HepG2 (cell line): ENCODE data around the gene NOXO1. TPM values are rescaled to one million over a fixed set of nuclear protein-coding genes. Genes with fewer than 3 reads are reported as not detected.

Experiments
- CREM ChIP-seq, 2 experiments: sonication (generic) in 1 of 2; formaldehyde crosslinking in 1 of 2; IDR thresholded peaks; 2 replicates each; pipeline versions ENCODE4 v1.4.0 to v1.6.1; 2016 to 2020; ENCODE audit warnings: antibody characterized with exemption in 1 of 2, mild to moderate bottlenecking in 1 of 2, missing genetic modification reagents in 1 of 2
- DMTF1 ChIP-seq: sonication (generic); formaldehyde crosslinking; IDR thresholded peaks from 2 replicates; pipeline ENCODE4 v1.4.0; 2020; ENCODE audit warnings: mild to moderate bottlenecking, missing genetic modification reagents
- FOXK1 ChIP-seq: sonication (generic); formaldehyde crosslinking; IDR thresholded peaks from 2 replicates; pipeline ENCODE4 v1.4.0; 2020; ENCODE audit warnings: low read depth, missing genetic modification reagents, borderline replicate concordance
- HOXA9 ChIP-seq: sonication (generic); formaldehyde crosslinking; IDR thresholded peaks from 2 replicates; pipeline ENCODE4 v1.8.1; 2022; ENCODE audit warnings: missing genetic modification reagents, mild to moderate bottlenecking, moderate library complexity, borderline replicate concordance
- RBFOX2 ChIP-seq: fragments of 200-400 bp; formaldehyde crosslinking; IDR thresholded peaks from 2 replicates; pipeline ENCODE4 v1.6.1; 2017; ENCODE audit warnings: low read depth, mild to moderate bottlenecking, low read length
- SMAD3 ChIP-seq: sonication (generic); formaldehyde crosslinking; IDR thresholded peaks from 2 replicates; pipeline ENCODE4 v1.4.0; 2020; ENCODE audit warnings: missing genetic modification reagents
- SP4 ChIP-seq: sonication (generic); formaldehyde crosslinking; IDR thresholded peaks from 2 replicates; pipeline ENCODE4 v1.8.1; 2023; ENCODE audit warnings: mild to moderate bottlenecking, missing genetic modification reagents
- STAT5B ChIP-seq: sonication (generic); formaldehyde crosslinking; IDR thresholded peaks from 2 replicates; pipeline ENCODE4 v1.4.0; 2020; ENCODE audit warnings: missing genetic modification reagents
- STAT6 ChIP-seq: sonication (generic); formaldehyde crosslinking; IDR thresholded peaks from 2 replicates; pipeline ENCODE4 v1.4.0; 2020; ENCODE audit warnings: missing genetic modification reagents, mild to moderate bottlenecking, borderline replicate concordance
- ZBTB20 ChIP-seq: sonication (generic); formaldehyde crosslinking; IDR thresholded peaks from 2 replicates; pipeline ENCODE4 v1.8.1; 2023; ENCODE audit warnings: missing genetic modification reagents, low read depth, mild to moderate bottlenecking, borderline replicate concordance
- ZFP37 ChIP-seq: sonication (generic); formaldehyde crosslinking; IDR thresholded peaks from 2 replicates; pipeline ENCODE4 v1.4.0; 2020; ENCODE audit warnings: missing genetic modification reagents, borderline replicate concordance
- ZNF30 ChIP-seq: sonication (generic); formaldehyde crosslinking; IDR thresholded peaks from 2 replicates; pipeline ENCODE4 v1.5.0; 2020; ENCODE audit warnings: mild to moderate bottlenecking, missing genetic modification reagents
- ZNF432 ChIP-seq: sonication (generic); formaldehyde crosslinking; IDR thresholded peaks from 2 replicates; pipeline ENCODE4 v1.5.0; 2020; ENCODE audit warnings: missing genetic modification reagents, mild to moderate bottlenecking, borderline replicate concordance
- ZNF572 ChIP-seq: sonication (generic); formaldehyde crosslinking; IDR thresholded peaks from 2 replicates; pipeline ENCODE4 v1.5.1; 2020; ENCODE audit warnings: mild to moderate bottlenecking, missing genetic modification reagents
- ZNF597 ChIP-seq: sonication (generic); formaldehyde crosslinking; IDR thresholded peaks from 2 replicates; pipeline ENCODE4 v1.5.0; 2020; ENCODE audit warnings: missing genetic modification reagents
- ZNF614 ChIP-seq: IDR thresholded peaks from 2 replicates; pipeline ENCODE4 v1.6.1; 2018; ENCODE audit warnings: missing biosample characterization, missing genetic modification reagents, inconsistent platforms, borderline replicate concordance
- ZSCAN25 ChIP-seq: sonication (generic); formaldehyde crosslinking; IDR thresholded peaks from 2 replicates; pipeline ENCODE4 v1.8.0; 2022; ENCODE audit warnings: mild to moderate bottlenecking, missing genetic modification reagents
- polyA plus RNA-seq, 8 experiments: library from polyadenylated mRNA; depleted of rRNA in 3 of 8; stranded (reverse) in 7 of 8; unstranded in 1 of 8; fragments of >200 nt; fragmentation: Illumina TruSeq in 4 of 8; extraction: Trizol in 4 of 8; gene quantifications; 2 replicates each; pipeline versions ENCODE4 v1.2.1 to v1.2.3, GENCODE V29; 2011 to 2016; ENCODE audit warnings: low read depth in 4 of 8, missing spikeins in 1 of 8, mixed read lengths in 1 of 8; ENCODE audit not compliant: insufficient read depth in 1 of 8
- total RNA-seq, 5 experiments: library from RNA; depleted of rRNA; stranded (reverse); fragments of >200 nt; fragmentation: Illumina TruSeq; extraction: Trizol; gene quantifications; 2 replicates each; pipeline ENCODE4 v1.2.3, GENCODE V29; 2016; ENCODE audit warnings: low read depth in 1 of 5
- TF ChIP-seq, protein P1 (sequence below): sonication (generic); formaldehyde crosslinking; IDR thresholded peaks from 2 replicates; pipeline ENCODE4 v1.4.0; 2020; ENCODE audit warnings: missing genetic modification reagents
- TF ChIP-seq, protein P2 (sequence below): sonication (generic); formaldehyde crosslinking; IDR thresholded peaks from 2 replicates; pipeline ENCODE4 v1.5.0; 2020; ENCODE audit warnings: mild to moderate bottlenecking, low read depth, missing genetic modification reagents, borderline replicate concordance

The NOXO1 gene
- total and polyA plus RNA-seq, 2 of the 13 experiments (the other 11 are each of a cell fraction or from before 2014, with no cell fraction given): 0.69 to 1.4 TPM

DNA sequence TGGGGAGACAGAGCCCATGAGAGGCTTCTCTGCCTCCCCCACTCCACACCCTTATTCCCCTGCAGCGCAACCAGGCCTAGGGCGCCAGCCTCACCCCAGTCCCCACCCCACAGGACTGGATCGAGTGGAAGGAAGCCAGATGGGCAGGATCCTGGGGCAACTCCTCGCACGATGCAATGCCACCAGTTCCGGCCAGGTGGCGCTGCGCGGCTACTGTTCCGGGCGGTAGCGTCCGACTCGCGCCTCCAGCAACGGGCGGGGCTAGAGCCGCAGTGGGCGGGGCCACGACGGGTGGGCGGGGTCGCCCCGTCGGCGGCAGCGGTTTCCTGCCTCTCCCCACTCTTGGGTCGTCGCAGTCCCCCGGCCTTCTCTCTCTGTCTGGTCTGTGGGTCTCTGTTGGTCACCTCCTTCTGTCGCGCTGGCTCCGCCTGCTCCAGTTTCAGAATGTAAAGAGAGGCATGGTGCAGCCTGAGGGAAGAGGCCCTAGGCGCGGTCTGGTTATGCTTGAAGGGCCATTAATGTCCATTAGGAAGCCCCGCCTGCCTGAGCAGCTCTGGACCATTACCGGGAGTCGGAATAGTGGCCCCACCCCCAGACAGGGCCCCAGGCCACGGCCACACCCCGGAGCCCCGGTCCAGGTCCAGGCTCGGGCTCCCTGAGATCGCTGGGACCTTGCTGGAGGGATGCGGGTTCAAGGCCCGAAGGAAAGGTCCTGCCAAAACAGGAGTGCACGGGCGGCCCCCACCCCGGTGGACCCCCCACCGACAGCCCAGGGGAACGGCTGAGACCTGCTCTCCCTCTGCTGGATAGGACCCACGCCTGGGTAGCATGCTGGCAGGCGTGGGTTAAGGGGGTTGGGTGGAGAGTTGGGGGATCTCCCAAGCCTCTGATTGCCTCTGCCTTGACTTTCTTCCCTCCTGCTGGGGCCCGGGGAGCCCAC is 42.1 kb upstream of the NOXO1 start (continued):
- TF ChIP-seq ZBTB20 (CRISPR knock-in tag) (no peak), ZNF597 (no peak), ZSCAN25 (0 out of 2 replicates have a peak, but pooled peaks have one; percentile 39), RBFOX2 (peak; percentile 53; the same call in 1 of the 2 replicates), SP4 (CRISPR knock-in tag) (peak; percentile 96), SMAD3 (CRISPR knock-in tag) (0 out of 2 replicates have a peak, but pooled peaks have one; percentile 34), ZNF572 (CRISPR knock-in tag) (peak; percentile 77; the same call in 1 of the 2 replicates), ZNF30 (CRISPR knock-in tag) (no peak), HOXA9 (CRISPR knock-in tag) (no peak), ZNF614 (CRISPR knock-in tag) (no peak), DMTF1 (CRISPR knock-in tag) (no peak), ZNF432 (no peak), STAT5B (CRISPR knock-in tag) (no peak), CREM (IDR thresholded peaks at IDR 0.05) (no peak), CREM (CRISPR knock-in tag; IDR thresholded peaks at IDR 0.05) (no peak), ZFP37 (0 out of 2 replicates have a peak, but pooled peaks have one; percentile 43), FOXK1 (CRISPR knock-in tag) (0 out of 2 replicates have a peak, but pooled peaks have one; percentile 26), STAT6 (no peak)
- TF ChIP-seq, protein P1, sequence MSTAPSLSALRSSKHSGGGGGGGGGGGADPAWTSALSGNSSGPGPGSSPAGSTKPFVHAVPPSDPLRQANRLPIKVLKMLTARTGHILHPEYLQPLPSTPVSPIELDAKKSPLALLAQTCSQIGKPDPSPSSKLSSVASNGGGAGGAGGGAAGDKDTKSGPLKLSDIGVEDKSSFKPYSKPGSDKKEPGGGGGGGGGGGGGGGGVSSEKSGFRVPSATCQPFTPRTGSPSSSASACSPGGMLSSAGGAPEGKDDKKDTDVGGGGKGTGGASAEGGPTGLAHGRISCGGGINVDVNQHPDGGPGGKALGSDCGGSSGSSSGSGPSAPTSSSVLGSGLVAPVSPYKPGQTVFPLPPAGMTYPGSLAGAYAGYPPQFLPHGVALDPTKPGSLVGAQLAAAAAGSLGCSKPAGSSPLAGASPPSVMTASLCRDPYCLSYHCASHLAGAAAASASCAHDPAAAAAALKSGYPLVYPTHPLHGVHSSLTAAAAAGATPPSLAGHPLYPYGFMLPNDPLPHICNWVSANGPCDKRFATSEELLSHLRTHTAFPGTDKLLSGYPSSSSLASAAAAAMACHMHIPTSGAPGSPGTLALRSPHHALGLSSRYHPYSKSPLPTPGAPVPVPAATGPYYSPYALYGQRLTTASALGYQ (CRISPR knock-in tag): no peak
- TF ChIP-seq, protein P2, sequence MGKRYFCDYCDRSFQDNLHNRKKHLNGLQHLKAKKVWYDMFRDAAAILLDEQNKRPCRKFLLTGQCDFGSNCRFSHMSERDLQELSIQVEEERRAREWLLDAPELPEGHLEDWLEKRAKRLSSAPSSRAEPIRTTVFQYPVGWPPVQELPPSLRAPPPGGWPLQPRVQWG (CRISPR knock-in tag): no peak
